Measurements from ENCODE around the gene TNPO1.

Gene TNPO1

GRCh38 chr5:72951671-72952468 lies 135.4 kb downstream of the TNPO1 start:
- WGBS, 2 experiments (ENCODE audit: insufficient coverage in 2 of 2): 94 to 98% methylated on average over 5 to 7 of the region's 7 CpGs
- Histone ChIP-seq H3K27ac (ENCODE audit: low read depth, low read length, severe bottlenecking) (no peak overlapping the region), H3K9me3 (ENCODE audit: control insufficient read depth, low read length) (no peaks in the 10 kb centered on the region), H3K36me3 (ENCODE audit: control insufficient read depth, insufficient read depth, low read length) (no peaks in the 10 kb centered on the region), H3K4me1 (ENCODE audit: control insufficient read depth, insufficient read depth, low read length, poor library complexity, severe bottlenecking) (no peaks in the 10 kb centered on the region), H3K4me3 (ENCODE audit: extremely low read depth, insufficient read depth, low read length, poor library complexity, severe bottlenecking) (no peak overlapping the region)

- peak overlapping the region; percentile 67 for H3K4me3 ChIP-seq (ENCODE audit: extremely low read depth, insufficient read depth, low read length, poor library complexity, severe bottlenecking)
- WGBS, 2 experiments (ENCODE audit: insufficient coverage in 2 of 2): 89 to 94% methylated on average over 3 to 6 of the region's 7 CpGs
- H3K27ac ChIP-seq (ENCODE audit: low read depth, low read length, severe bottlenecking): no peak overlapping the region
These were observed 137.9 kb downstream of the TNPO1 start for GRCh38 chr5:72954389-72954788.

GRCh38 chr5:72955143-72955767 lies 138.8 kb downstream of the TNPO1 start:
- Histone ChIP-seq H3K4me3 (ENCODE audit: extremely low read depth, insufficient read depth, low read length, poor library complexity, severe bottlenecking) (peak overlapping the region; percentile 67), H3K9me3 (ENCODE audit: control insufficient read depth, low read length) (no peaks in the 10 kb centered on the region), H3K36me3 (ENCODE audit: control insufficient read depth, insufficient read depth, low read length) (no peaks in the 10 kb centered on the region), H3K27ac (ENCODE audit: low read depth, low read length, severe bottlenecking) (peak overlapping the region; percentile 88), H3K4me1 (ENCODE audit: control insufficient read depth, insufficient read depth, low read length, poor library complexity, severe bottlenecking) (no peaks in the 10 kb centered on the region)
- 51 to 57% methylated on average over 23 to 29 of the region's 33 CpGs for WGBS, 2 experiments (ENCODE audit: insufficient coverage in 2 of 2)

More at GRCh38 chr5:72954389-72954788, 137.9 kb downstream of the TNPO1 start:
- no peaks in the 10 kb centered on the region for H3K36me3 ChIP-seq (ENCODE audit: control insufficient read depth, insufficient read depth, low read length)
- H3K4me1 ChIP-seq (ENCODE audit: control insufficient read depth, insufficient read depth, low read length, poor library complexity, severe bottlenecking): no peaks in the 10 kb centered on the region
- H3K9me3 ChIP-seq (ENCODE audit: control insufficient read depth, low read length): no peaks in the 10 kb centered on the region

GRCh38 chr5:72955768-72956323 lies 139.4 kb downstream of the TNPO1 start, which contains the start of gene FCHO2:
Gene FCHO2 (plus strand): TSS chr5:72956041. CDS start chr5:72956097, 56 bp downstream.
- no peaks in the 10 kb centered on the region for H3K36me3 ChIP-seq (ENCODE audit: control insufficient read depth, insufficient read depth, low read length)
- no peaks in the 10 kb centered on the region for H3K4me1 ChIP-seq (ENCODE audit: control insufficient read depth, insufficient read depth, low read length, poor library complexity, severe bottlenecking)
- H3K27ac ChIP-seq (ENCODE audit: low read depth, low read length, severe bottlenecking): peak within 1 kb of the TSS; percentile 88
- WGBS, 2 experiments (ENCODE audit: insufficient coverage in 2 of 2): 1 to 2% methylated on average over 40 to 42 of the region's 64 CpGs
- H3K9me3 ChIP-seq (ENCODE audit: control insufficient read depth, low read length): no peaks in the 10 kb centered on the region
- peak within 1 kb of the TSS; percentile 67 for H3K4me3 ChIP-seq (ENCODE audit: extremely low read depth, insufficient read depth, low read length, poor library complexity, severe bottlenecking)

- Histone ChIP-seq H3K36me3 (ENCODE audit: control insufficient read depth, insufficient read depth, low read length) (no peaks in the 10 kb centered on the region), H3K4me3 (ENCODE audit: extremely low read depth, insufficient read depth, low read length, poor library complexity, severe bottlenecking) (peak overlapping the region; percentile 67), H3K9me3 (ENCODE audit: control insufficient read depth, low read length) (no peaks in the 10 kb centered on the region), H3K27ac (ENCODE audit: low read depth, low read length, severe bottlenecking) (peak overlapping the region; percentile 88), H3K4me1 (ENCODE audit: control insufficient read depth, insufficient read depth, low read length, poor library complexity, severe bottlenecking) (no peaks in the 10 kb centered on the region)
- 0 to 2% methylated on average over 36 to 43 of the region's 51 CpGs for WGBS, 2 experiments (ENCODE audit: insufficient coverage in 2 of 2)
These were observed 140.1 kb downstream of the TNPO1 start for GRCh38 chr5:72956324-72957140.

GRCh38 chr5:72957337-72957736 lies 140.9 kb downstream of the TNPO1 start:
- 100% methylated on average over 1 of the region's 1 CpG; no CpG with 5 or more reads in 1 of the 2 experiments for WGBS, 2 experiments (ENCODE audit: insufficient coverage in 2 of 2)
- H3K9me3 ChIP-seq (ENCODE audit: control insufficient read depth, low read length): no peaks in the 10 kb centered on the region
- no peaks in the 10 kb centered on the region for H3K4me1 ChIP-seq (ENCODE audit: control insufficient read depth, insufficient read depth, low read length, poor library complexity, severe bottlenecking)
- H3K27ac ChIP-seq (ENCODE audit: low read depth, low read length, severe bottlenecking): no peak overlapping the region
- peak overlapping the region; percentile 67 for H3K4me3 ChIP-seq (ENCODE audit: extremely low read depth, insufficient read depth, low read length, poor library complexity, severe bottlenecking)
- H3K36me3 ChIP-seq (ENCODE audit: control insufficient read depth, insufficient read depth, low read length): no peaks in the 10 kb centered on the region

- no peaks in the 10 kb centered on the region for H3K4me1 ChIP-seq (ENCODE audit: control insufficient read depth, insufficient read depth, low read length, poor library complexity, severe bottlenecking)
- no peaks in the 10 kb centered on the region for H3K9me3 ChIP-seq (ENCODE audit: control insufficient read depth, low read length)
- H3K4me3 ChIP-seq (ENCODE audit: extremely low read depth, insufficient read depth, low read length, poor library complexity, severe bottlenecking): no peak overlapping the region
- WGBS, 2 experiments (ENCODE audit: insufficient coverage in 2 of 2): no CpG with 5 or more reads among the region's 1 CpG
- H3K27ac ChIP-seq (ENCODE audit: low read depth, low read length, severe bottlenecking): no peak overlapping the region
- H3K36me3 ChIP-seq (ENCODE audit: control insufficient read depth, insufficient read depth, low read length): no peaks in the 10 kb centered on the region
These were observed 142.8 kb downstream of the TNPO1 start for GRCh38 chr5:72959257-72959656.
